Activated CD4-positive, alpha-beta T cell treated with anti-CD3 and anti-CD28 coated beads, Interleukin-2, amount 50 U/mL, for 16 hours (primary cell): Measurements from ENCODE around the gene CELSR1.
"Not testable (repeated sequence)": the region's sequence is repeated elsewhere in the genome, so short reads cannot be mapped to it uniquely, and the experiment has no call there.

Experiments
- DNase-seq: peaks from one replicate; pipeline ENCODE4 v3.0.0-alpha.2; 2020

The CELSR1 gene

DNA sequence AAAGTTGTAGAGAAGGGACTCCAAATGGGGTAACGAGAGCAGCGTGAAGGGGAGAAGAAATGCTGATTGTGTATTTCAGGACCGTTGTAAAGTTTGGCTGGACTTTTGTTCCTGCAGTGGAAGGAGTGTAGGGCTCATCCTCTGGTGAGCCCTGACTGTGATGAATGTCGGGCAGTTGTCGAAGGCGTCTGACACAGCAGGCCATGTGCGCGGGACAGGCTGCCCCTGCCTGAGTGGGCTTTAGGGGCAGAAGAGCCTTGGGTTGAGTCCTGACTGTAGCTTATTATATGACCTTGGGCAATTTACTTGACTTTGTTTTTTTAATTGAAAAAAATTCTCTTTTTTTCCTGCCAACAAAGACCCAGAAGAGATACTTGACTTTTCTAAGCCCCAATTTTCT is 198.8 kb downstream of the CELSR1 start:
- DNase-seq, result no peak

DNA sequence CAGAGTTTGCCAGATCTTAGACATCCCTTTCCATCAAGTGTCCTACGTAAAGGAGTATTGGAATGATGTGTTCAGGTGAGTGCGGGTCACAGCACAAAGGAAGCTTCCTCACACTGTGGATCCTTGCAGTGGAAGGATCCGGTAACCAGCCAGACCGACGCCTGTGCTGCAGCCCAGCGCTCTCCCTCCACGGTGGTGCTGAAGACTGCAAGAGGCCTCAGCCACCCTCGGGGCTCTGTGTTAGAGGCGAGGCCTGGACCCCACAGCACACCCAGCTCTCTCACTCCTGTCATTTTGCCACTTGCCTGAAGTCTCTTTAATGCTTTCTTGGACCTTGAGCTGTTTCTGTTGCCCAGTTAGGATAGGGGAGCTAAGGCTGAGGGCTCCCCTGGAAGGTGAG is 199.6 kb downstream of the CELSR1 start:
- no peak for DNase-seq

DNA sequence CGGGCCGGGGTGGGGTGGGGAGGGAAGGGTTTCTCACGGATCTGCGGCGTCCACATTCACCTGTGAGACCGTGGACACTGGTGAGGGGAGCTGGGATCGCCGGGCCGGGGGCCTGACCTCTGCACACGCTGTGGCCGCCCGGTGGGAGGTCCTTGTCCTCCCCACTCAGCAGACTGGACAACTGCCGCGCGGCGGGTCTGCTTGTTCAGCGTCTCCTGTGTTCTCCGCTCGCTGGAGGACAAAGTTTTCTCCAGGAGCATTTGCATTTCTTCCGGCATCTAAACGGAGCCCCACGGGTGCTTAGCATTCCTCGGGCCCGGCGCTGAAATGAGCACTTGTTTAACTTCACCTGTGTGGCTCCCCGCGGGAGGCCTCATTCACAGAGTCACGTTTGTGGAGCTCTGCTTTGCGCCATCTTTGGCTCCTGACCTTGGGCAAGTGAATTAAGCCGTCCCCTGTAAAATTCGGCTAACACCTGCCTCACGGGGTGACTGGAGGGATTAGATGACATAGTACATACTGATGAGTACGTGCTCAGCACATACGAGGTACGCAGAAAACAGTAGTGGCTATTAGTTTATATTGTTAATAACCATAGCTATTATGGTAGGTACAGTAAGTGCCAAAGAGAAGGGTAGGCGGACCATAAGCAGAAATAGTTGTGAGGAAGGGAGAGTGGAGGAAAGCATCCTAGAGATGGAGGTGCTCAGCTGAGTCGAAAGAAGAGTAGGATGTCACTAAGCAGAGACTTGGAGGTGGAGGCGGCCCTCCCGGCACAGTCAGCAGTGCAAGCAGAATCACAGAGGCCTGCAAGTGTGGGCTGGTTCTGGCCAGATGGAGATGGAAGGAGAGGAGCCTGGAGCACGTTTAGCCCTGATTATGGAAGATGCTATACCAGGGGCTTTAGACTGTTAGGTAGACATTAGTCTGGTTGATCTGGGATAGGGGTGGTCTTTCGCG is 201.0 kb downstream of the CELSR1 start:
- peak; percentile 31 for DNase-seq

DNA sequence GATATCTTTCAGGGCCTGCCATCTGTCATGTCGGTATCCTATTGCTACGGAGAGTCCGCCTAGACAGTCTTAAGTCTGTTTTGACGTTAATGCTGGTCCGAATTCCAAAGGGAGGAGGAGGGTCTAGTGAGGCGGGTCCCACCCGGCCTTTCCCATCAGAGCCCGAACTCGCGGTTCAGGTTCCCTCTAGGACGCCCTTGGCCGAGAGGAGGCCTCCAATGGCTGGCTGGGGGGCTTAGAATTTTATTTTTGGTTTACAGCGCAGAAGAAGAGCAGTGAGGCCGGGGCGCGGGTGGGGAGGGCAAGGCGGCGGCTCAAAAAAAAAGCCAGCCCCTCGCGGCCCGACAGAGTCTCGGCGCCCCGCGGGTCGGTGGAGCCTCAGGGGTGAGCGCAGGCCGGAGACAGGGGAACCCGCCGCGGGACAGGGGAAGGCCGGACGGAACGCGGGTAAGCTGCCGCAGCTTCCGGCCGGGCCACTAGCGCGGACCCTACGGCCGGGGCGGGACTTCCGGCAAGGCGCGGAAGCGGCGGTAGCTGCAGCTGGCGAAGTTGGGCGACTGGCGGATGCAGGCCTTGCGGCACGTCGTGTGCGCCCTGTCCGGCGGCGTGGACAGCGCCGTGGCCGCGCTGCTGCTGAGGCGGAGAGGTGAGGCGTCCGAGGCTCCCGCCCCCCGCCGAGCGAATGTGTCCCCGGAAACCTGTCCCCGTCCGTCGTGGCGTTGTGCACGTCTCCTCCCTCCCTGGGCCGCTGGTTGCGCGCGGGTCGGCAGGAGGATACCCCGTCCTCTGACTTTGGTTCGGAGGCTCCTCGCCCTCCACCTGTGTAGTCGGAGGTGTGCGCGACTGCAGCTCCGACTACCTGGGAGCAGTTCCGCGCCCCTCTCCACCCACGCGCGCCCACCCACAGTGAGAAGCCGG is 202.0 kb downstream of the CELSR1 start, which contains the start of gene TRMU:
Gene TRMU (plus strand): TSS at position 514 of the 918 bp plus-strand sequence. CDS start 51 bp downstream, at position 565.
- peak; percentile 83 for DNase-seq

DNA sequence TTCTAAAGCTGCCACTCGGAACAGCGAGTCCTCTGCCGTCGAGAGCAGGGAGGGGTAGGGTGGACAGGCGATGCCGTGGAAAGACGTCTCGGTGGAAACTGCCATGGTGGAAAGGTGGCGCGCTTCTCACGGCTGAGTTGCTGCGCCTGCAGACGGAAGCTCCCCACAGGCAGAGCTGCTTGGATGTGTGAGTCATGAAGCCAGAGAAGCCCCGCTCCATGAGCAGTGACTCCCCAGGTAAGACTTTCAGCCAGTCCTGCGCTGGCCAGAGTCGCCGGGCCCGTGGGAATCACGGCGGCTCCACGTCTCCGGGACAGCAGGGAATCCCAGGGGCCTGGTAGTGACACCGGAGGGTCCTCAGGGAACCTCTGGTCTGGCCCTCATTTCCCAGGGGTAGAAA is 205.9 kb downstream of the CELSR1 start:
- no peak for DNase-seq

DNA sequence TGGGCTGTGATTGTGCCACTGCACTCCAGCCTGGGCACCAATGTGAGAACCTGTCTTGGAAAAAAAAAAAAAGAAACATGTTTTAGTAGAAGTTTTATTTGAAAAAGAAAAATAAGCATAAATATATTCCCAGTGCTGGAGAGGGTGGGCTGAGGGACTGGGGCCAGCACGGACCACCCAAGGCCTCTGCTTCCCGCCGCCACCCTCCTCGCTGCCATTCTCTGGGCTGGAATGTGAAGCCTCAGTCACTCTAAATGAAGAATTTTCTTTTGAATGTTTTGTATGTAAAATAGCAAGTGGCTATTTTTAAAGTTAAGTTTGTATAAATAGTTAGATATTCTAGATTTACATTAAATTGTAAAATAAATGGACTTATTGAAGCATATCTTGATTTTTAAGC is 207.0 kb downstream of the CELSR1 start:
- no peak for DNase-seq

DNA sequence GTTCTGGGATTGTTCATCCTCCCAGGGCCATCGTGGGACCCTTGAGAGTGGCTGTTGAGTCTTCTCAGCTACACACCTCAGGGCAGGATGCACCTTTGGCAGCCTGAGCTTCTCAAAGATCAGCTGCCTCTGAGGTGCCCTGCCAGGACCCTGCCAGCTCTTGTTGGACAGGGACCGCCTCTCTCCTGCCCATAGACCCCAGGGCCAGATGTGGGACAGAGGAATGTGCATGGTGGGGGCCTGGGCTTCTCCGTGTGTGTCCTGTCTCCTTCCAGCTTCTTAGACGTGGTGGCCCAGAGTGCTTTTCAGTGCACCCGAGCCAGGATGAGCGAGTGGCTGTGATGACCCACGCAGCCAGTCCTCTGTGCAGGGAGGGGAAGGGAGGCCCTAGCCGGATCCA is 207.8 kb downstream of the CELSR1 start:
- no peak for DNase-seq

DNA sequence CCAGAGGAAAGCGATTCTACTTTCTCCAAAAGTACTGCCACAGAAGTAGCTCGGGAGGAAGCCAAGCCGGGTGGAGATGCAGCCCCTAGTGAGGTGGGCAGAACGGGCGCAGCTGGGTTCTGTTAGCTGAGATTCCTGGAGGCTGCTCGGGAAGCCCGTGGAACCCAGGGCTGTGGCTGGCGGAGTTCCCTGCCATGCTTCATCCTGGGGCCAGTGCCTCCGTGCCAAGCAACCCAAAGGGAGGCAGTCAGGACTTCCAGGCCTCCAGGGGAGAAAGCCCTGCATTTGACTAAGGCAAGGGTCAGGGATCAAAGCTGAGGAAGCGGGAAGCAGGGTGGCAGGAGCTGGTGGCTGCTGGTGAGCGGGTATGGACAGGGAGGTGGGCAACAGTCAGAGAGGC is 208.6 kb downstream of the CELSR1 start:
- DNase-seq, result no peak

DNA sequence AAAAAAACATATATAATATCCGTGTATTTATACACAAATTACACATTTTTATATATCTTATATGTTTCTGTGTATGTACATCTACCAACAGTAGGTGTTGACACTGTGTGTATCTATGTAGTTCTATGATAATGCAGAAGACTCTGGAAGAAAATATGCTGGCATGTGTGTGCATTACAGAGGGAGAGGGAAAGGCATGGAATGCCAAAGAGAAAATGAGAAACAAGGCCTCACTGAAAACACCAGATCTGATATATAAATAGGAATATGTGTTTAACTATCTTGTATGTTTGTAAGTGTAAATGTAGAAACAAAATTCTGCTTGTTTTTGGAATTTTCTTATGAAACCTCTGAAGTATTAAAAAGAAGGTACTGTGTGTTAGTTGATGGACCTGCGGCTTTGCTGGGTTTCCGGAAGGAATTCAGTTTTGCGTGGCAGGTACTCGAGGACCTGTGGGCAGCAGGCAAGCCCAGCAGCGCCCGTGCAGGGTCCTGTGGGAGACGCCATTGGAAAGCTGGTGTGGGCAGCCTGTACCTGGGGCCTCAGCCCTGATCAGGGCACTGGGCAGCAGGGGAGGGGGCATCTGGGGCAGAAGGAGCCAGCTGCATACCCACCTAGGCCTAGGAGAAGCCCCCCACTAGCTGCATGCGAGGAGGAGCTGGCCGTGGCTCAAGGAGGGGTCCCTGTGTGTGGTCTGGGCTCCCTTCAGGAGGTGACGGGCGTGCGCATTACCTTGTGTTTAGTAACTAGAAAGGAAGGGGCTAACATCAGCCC is 209.5 kb downstream of the CELSR1 start:
- no peak for DNase-seq

DNA sequence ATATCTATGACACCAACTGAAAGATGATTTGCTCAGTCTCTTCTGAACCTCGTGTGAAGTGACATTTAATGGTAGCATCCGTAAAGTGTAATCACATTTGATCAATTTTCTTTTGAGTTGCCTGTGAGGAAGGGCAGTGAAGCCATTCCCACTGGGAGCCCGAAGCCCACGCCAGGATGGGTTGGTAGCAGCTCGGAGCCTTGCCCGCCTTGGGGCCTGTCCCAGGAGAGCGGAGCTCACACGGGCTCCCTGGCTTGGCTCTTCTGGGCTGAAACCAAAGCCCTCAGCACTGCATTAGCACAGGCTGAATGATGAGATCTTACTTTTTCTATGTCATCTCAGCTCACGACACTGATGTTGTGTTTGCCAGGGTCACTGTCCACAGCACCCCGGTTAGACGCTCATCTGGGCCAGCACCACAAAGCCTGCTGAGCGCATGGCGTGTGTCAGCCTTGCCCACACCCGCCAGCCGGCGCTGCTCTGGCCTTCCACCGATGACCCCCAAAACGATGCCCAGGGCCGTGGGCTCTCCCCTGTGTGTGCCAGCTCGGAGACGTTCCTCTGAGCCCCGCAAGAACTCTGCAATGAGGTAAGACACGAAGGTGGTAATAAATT is 211.2 kb downstream of the CELSR1 start:
- no peak for DNase-seq

DNA sequence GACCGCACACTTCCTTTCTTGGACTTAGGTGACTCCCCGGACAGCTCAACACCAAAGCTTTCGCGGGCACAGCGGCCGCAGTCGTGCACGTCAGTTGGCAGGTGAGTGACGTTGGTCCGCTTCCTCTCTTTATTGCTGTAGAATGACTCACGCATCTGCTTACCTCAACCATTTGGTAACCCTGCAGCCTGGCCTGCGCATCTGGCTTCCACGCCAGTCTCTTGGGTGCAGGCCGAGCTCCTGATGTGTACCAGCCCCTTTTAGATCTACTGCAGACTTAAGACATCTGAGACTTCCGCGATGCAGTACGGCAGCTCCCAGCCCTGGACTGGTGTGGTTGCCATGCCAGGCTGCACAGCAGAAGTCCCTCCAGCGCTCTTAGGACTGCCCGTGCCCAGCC is 214.3 kb downstream of the CELSR1 start:
- DNase-seq, result no peak

DNA sequence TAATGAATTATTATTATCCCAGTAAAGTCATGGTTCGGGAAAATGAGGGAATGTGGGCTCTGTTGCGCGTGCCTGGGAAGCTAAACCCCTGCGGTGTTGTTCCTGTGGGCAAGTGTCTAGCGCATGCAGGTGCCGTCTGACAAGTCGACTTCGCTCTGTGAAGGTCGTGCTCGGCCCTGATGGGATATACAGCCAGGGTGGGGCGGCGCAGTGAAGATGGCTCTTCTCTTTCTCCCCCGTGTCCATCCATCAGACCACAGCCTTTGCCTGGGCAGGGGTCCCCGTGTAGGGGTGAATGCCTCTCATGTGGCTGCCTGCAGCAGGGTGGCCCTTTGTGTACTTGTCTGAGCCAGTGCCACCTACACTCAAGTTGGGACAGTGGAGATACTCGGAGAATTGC is 214.7 kb downstream of the CELSR1 start:
- DNase-seq, result no peak

DNA sequence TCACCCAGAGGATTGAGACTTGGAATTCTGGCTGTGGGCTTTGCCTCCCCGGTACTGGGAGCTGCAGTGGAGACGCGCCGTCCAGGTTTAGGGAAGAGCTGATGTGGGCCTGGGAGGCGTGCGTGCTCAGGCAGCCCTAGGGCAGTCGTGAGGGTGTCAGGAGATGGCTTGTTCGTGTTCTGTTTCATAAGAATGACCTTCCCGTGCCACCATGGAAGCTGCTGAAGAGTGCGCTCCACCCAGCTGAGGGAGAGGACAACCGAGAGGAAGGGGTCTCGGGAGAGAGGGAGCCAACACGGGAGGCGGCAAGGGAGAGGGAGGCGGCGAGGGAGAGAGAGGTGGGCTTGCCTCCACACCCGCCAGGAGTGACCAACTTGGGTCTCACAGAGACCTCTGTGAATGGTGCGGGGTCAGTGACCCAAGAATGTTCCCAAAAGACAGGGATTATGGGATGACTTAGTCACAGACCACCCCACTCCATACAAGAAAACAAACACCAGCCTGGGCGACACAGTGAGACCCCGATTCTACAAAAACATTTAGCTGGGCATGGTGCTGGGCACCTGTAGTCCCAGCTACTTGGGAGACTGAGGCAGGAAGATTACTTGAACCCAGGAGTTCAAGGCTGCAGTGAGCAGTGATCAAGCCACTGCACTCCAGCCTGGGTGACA is 216.6 kb downstream of the CELSR1 start:
- DNase-seq, result no peak

DNA sequence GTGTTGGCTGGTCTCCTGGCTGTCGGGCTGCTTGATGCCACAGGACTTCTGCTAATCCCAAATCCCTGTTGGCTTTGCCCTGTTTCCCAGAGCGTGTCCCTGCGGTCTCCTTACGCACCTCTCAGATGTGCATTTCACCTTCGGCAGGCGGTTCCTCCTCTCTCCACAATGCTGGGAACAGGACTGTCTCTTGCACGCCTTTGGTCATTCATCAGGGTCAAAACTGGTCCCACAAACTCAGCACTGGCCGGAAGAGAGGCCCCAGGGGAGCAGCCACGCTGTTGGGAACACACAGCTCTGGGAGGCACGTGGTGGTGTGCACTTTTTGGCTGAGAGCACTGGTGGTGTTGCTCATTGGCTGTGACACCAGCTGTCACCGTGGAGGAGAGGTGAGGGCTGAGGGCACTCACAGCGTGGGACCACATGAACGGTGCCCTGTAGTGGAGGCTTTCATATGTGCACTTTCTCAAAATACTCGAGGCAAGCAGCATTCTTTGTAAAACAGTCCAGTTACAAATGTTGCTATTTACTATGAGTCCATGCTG is 217.2 kb downstream of the CELSR1 start:
- DNase-seq, result no peak

DNA sequence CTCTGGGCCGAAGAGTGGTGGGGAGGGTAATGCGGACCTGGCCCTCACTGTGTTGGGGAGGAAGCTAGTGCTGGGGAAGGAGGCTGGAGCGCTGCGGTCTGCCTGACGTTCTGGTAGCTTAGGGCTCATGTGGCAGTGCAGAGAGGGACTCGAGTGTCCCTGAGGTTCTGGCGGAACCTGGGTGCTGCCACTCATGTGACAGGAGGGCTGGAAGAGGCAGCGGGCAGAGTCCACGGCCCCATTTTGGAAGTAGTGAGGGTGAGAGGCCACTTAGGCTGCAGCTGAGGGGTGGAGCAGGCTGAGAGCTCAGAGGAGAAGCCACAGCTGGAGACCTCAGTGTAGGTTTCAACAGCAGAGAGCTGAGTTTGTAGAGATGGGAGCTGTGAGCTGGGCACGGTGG is 218.1 kb downstream of the CELSR1 start:
- DNase-seq, result no peak

DNA sequence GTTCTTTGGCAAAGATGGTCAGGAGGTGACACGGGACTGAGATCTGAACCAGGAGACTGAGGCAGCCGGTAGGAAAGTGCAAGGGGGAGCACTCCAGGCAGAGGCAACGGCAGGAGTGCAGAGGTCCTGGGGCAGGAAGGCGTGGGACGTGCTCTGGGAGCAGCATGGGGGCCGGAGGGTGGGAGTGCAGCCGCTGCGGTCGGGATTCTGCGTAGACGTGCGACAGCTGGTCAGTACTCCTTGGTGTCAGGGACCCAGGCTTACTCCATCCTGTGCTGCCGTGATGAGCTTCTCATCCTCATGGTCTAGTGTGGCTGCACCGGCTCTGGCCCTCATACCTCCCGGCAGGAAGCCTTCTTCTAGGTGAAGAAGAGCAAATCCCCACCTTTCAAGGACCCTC is 218.8 kb downstream of the CELSR1 start:
- DNase-seq, result no peak

DNA sequence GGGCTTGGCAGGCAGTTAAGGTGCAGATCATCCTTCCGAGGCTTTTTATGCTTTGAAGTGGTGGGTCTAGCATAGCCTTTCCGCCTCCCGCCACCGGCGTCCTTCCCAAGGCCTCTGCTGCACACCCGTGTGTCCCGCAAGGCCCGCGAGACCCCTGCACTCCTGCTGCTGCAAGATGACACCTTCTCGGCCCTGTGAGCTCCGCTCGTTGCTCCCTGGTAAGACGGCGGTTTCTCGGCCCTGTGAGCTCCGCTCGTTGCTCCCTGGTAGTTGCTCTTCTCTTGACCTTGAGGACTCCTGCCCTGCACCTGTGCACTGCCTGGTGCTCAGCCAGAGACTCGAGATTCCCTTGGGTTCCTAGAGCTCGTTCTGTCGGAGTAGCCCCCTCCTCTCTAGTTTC is 219.8 kb downstream of the CELSR1 start:
- no peak for DNase-seq

DNA sequence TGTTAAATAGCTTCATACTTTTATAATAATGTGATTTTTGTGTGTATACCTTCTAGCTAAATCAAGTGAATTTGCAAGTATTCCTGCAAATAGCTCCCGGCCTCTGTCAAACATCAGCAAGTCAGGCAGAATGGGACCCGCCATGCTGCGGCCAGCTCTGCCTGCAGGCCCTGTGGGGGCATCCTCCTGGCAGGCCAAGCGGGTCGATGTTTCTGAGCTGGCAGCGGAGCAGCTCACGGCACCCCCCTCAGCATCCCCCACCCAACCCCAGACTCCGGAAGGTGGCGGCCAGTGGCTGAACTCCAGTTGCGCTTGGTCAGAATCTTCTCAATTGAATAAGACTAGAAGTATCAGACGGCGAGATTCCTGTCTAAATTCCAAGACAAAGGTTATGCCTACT is 221.4 kb downstream of the CELSR1 start:
- DNase-seq, result no peak

DNA sequence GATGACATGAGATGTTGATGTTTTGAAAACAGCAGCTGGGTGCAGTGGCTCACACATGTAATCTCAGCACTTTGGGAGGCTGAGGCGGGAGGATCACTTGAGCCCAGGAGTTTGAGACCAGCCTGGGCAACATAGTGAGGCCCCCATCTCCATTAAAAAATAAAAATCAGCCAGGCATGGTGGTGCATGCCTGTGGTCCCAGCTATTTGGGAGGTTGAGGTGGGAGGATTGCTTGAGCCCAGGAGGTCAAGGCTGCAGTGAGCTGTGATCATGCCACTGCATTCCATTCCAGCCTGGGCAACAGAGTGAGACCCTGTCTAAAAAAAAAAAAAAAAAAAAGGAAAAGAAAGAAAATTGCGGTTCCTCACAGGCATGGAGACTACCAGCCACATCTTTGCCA is 224.6 kb downstream of the CELSR1 start:
- DNase-seq, result not testable (repeated sequence)

DNA sequence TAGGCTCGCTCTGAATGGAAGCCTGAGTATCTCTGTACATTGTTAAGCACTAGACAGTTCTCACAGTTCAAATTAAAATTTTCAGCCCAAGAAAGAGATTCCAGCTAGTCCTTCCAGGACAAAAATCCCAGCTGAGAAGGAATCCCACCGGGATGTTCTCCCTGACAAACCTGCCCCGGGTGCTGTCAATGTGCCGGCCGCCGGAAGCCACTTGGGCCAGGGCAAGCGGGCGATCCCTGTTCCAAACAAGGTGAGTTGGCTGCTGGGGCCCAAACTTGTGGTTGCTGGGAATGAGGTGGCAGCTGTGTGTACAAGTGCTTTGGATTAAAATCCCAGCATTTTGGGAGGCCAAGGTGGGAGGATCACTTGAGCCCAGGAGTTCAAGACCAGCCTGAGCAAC is 225.4 kb downstream of the CELSR1 start:
- DNase-seq, result no peak
